Panc1 (cell line): Measurements from ENCODE around the gene CARMIL1. TPM values are rescaled to one million over a fixed set of nuclear protein-coding genes. Genes with fewer than 3 reads are reported as not detected.

Experiments
- ATAC-seq: fragments of 200-7000 bp; cut with Tn5 transposase; 2 replicates; pipeline ENCODE4 v1.9.1; 2020; ENCODE audit warnings: mild to moderate bottlenecking, moderate library complexity
- BruUV-seq: library from RNA; stranded (reverse); fragments of 400-500 nt; replicated peaks from 2 replicates; lab custom pipeline; 2021; lab: Mats Ljungman, UMichigan
- CTCF ChIA-PET: fragments of 300-600 bp; sonication (Branson Sonifier 250); formaldehyde crosslinking; loops from one replicate; lab custom pipeline; 2022; ENCODE audit warnings: antibody characterized with exemption; lab: Charles Lee
- POLR2A ChIA-PET: fragments of 300-600 bp; sonication (Branson Sonifier 250); formaldehyde crosslinking; loops from one replicate; lab custom pipeline; 2022; ENCODE audit warnings: antibody characterized with exemption; lab: Charles Lee
- DNase-seq: peaks from one replicate; pipeline ENCODE4 v3.0.0-alpha.2; 2010; ENCODE audit warnings: low read depth, low spot score
- H3K27ac ChIP-seq: 2 replicates; pipeline ENCODE4 v1.5.1; 2011; ENCODE audit warnings: mild to moderate bottlenecking, low read length, inconsistent platforms
- H3K27me3 ChIP-seq: fragments of 200-500 bp; sonication (Bioruptor generic); 2 replicates; pipeline ENCODE4 v1.6.0; 2014; ENCODE audit warnings: low read length, inconsistent platforms; ENCODE audit not compliant: control insufficient read depth, insufficient read depth
- H3K36me3 ChIP-seq: fragments of 200-500 bp; sonication (Bioruptor generic); 2 replicates; pipeline ENCODE4 v1.5.1; 2014; ENCODE audit warnings: inconsistent platforms, mild to moderate bottlenecking, low read length, moderate library complexity; ENCODE audit not compliant: control insufficient read depth, insufficient read depth
- H3K4me1 ChIP-seq: 2 replicates; pipeline ENCODE4 v1.5.1; 2011; ENCODE audit warnings: inconsistent platforms, mild to moderate bottlenecking, low read length, moderate library complexity; ENCODE audit not compliant: control insufficient read depth, insufficient read depth
- H3K4me3 ChIP-seq, 2 experiments: 2 replicates each; pipeline ENCODE4 v1.5.1; 2011 to 2012; ENCODE audit warnings: low read depth in 2 of 2, low read length in 2 of 2, mild to moderate bottlenecking in 2 of 2, inconsistent platforms in 1 of 2, moderate library complexity in 1 of 2
- H3K9me3 ChIP-seq: fragments of 200-500 bp; sonication (Bioruptor generic); 2 replicates; pipeline ENCODE4 v1.5.1; 2014; ENCODE audit warnings: low read depth, mild to moderate bottlenecking, inconsistent platforms, low read length, moderate library complexity; ENCODE audit not compliant: control insufficient read depth, insufficient read depth
- POLR2AphosphoS5 ChIP-seq: IDR thresholded peaks from 2 replicates; pipeline ENCODE4 v1.6.1; 2012; ENCODE audit warnings: mild to moderate bottlenecking, low read depth, low read length, moderate library complexity
- SIN3A ChIP-seq: IDR thresholded peaks from 2 replicates; pipeline ENCODE4 v1.6.1; 2012; ENCODE audit warnings: low read depth, mild to moderate bottlenecking, low read length, moderate library complexity, borderline replicate concordance; ENCODE audit not compliant: insufficient read depth
- TCF7L2 ChIP-seq: IDR thresholded peaks from 2 replicates; pipeline ENCODE4 v1.6.1; 2011; ENCODE audit warnings: mild to moderate bottlenecking, low read depth, low read length, inconsistent platforms
- in situ Hi-C: cut with HindIII; loops from 2 replicates; pipeline ENCODE4 v1.10.0; 2016; ENCODE audit warnings: low sequenced_read_pairs, low pct_unique_long_range_greater_than_20kb
- intact Hi-C: fragments of 100-400 bp; cut with micrococcal nuclease; formaldehyde crosslinking; loops from one replicate; pipeline ENCODE4 v1.10.0; 2022; ENCODE audit not compliant: unreplicated experiment
- total RNA-seq: library from RNA; stranded (reverse); gene quantifications from one replicate; pipeline ENCODE4 v1.2.1, GENCODE V29; 2021; ENCODE audit not compliant: unreplicated experiment
- TF ChIP-seq, protein P1 (sequence below), 2 experiments: IDR thresholded peaks; 2 replicates each; pipeline ENCODE4 v1.6.1; 2011 to 2012; ENCODE audit warnings: low read depth in 2 of 2, control low read depth in 1 of 2, low read length in 1 of 2, mild to moderate bottlenecking in 1 of 2, moderate library complexity in 1 of 2; ENCODE audit not compliant: insufficient read depth in 1 of 2
- TF ChIP-seq, protein P2 (sequence below): fragments of 450-650 bp; IDR thresholded peaks from 2 replicates; pipeline ENCODE4 v1.5.1; 2017; ENCODE audit warnings: mild to moderate bottlenecking

The CARMIL1 gene
- total RNA-seq, 1 experiment from 2014 or later, result 4.0 TPM

DNA sequence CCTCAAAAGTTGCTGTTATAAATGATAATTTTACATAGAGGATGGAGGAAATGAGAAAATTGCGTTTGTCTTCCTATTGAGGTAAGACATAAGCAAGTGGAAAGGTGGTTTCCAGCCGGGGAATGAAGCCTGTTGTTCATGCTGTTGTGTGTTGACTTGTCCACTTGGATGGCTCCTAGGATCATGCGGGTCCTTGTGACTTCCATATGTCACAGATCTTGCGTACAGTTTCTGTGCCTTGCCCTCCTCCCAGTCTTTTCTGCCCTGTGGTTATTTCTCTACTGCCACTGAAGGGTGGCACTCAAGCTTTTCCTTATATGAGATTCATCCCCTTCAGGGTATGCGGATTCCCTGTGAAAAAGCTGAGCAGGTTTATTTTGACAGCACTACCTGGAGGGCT is 116.6 kb downstream of the CARMIL1 start:
- intact Hi-C loops (no loop called here), in situ Hi-C loops (no loop called here)
- ATAC-seq (no peak), DNase-seq (no peak)
- CTCF ChIA-PET, result no interaction called here
- Histone ChIP-seq H3K4me3 (no peak overlapping the region), H3K27me3 (no peaks in the 10 kb centered on the region), H3K9me3 (no peaks in the 10 kb centered on the region), H3K4me1 (no peaks in the 10 kb centered on the region), H3K27ac (no peak overlapping the region), H3K36me3 (no peaks in the 10 kb centered on the region)
- BruUV-seq, result no TSS peak
- no peak for TF ChIP-seq TCF7L2
- TF ChIP-seq, protein P1, sequence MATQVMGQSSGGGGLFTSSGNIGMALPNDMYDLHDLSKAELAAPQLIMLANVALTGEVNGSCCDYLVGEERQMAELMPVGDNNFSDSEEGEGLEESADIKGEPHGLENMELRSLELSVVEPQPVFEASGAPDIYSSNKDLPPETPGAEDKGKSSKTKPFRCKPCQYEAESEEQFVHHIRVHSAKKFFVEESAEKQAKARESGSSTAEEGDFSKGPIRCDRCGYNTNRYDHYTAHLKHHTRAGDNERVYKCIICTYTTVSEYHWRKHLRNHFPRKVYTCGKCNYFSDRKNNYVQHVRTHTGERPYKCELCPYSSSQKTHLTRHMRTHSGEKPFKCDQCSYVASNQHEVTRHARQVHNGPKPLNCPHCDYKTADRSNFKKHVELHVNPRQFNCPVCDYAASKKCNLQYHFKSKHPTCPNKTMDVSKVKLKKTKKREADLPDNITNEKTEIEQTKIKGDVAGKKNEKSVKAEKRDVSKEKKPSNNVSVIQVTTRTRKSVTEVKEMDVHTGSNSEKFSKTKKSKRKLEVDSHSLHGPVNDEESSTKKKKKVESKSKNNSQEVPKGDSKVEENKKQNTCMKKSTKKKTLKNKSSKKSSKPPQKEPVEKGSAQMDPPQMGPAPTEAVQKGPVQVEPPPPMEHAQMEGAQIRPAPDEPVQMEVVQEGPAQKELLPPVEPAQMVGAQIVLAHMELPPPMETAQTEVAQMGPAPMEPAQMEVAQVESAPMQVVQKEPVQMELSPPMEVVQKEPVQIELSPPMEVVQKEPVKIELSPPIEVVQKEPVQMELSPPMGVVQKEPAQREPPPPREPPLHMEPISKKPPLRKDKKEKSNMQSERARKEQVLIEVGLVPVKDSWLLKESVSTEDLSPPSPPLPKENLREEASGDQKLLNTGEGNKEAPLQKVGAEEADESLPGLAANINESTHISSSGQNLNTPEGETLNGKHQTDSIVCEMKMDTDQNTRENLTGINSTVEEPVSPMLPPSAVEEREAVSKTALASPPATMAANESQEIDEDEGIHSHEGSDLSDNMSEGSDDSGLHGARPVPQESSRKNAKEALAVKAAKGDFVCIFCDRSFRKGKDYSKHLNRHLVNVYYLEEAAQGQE (IDR thresholded peaks at IDR 0.05; ENCODE audit: insufficient read depth in 1 of 2, low read depth in 2 of 2, low read length in 1 of 2), result no peak
- no peak for TF ChIP-seq POLR2AphosphoS5
- no peak for TF ChIP-seq SIN3A
- TF ChIP-seq, protein P2, sequence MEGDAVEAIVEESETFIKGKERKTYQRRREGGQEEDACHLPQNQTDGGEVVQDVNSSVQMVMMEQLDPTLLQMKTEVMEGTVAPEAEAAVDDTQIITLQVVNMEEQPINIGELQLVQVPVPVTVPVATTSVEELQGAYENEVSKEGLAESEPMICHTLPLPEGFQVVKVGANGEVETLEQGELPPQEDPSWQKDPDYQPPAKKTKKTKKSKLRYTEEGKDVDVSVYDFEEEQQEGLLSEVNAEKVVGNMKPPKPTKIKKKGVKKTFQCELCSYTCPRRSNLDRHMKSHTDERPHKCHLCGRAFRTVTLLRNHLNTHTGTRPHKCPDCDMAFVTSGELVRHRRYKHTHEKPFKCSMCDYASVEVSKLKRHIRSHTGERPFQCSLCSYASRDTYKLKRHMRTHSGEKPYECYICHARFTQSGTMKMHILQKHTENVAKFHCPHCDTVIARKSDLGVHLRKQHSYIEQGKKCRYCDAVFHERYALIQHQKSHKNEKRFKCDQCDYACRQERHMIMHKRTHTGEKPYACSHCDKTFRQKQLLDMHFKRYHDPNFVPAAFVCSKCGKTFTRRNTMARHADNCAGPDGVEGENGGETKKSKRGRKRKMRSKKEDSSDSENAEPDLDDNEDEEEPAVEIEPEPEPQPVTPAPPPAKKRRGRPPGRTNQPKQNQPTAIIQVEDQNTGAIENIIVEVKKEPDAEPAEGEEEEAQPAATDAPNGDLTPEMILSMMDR, result no peak
- POLR2A ChIA-PET, result no interaction called here

DNA sequence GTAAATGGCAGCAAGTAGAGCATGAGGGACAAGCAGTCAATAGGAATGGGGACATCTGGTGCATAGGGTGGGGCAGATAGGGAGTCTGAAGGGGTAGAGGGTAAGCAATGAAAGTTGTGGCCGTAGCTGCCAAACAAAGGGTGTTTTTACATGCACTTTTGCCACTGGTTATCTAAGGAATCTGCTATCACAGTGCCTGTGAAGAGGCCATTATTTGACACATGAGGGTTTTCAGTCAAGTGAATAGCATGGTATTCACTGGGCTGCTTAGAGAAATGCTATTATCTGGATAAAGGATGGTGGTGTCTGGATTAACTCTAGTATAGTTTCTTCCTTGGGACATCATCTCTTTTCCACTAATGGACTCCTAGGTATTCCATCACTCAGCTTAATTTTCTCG is 118.2 kb downstream of the CARMIL1 start:
- TF ChIP-seq, protein P1 (IDR thresholded peaks at IDR 0.05; ENCODE audit: insufficient read depth in 1 of 2, low read depth in 2 of 2, low read length in 1 of 2), result no peak
- TF ChIP-seq POLR2AphosphoS5, result no peak
- TF ChIP-seq, protein P2, result no peak
- no peak for TF ChIP-seq TCF7L2
- TF ChIP-seq SIN3A, result no peak
- Histone ChIP-seq H3K27me3 (no peaks in the 10 kb centered on the region), H3K4me3 (no peak overlapping the region), H3K27ac (no peak overlapping the region), H3K4me1 (no peaks in the 10 kb centered on the region), H3K9me3 (no peaks in the 10 kb centered on the region), H3K36me3 (no peaks in the 10 kb centered on the region)
- DNase-seq (no peak), ATAC-seq (no peak)
- intact Hi-C loops (no loop called here), in situ Hi-C loops (no loop called here)
- BruUV-seq, result no TSS peak
- ChIA-PET CTCF (no interaction called here), POLR2A (no interaction called here)
